NCI-H2196 treated with DMSO at 0.1 percent for 48 hours (cell line): ENCODE measurements around the gene HM13.
"Not testable (repeated sequence)": the region's sequence is repeated elsewhere in the genome, so short reads cannot be mapped to it uniquely, and the experiment has no call there.

Experiments
- DNase-seq: peaks from one replicate; lab custom pipeline; 2025; ENCODE audit not compliant: unreplicated experiment; lab: John Stamatoyannopoulos, UW

The HM13 gene

DNA sequence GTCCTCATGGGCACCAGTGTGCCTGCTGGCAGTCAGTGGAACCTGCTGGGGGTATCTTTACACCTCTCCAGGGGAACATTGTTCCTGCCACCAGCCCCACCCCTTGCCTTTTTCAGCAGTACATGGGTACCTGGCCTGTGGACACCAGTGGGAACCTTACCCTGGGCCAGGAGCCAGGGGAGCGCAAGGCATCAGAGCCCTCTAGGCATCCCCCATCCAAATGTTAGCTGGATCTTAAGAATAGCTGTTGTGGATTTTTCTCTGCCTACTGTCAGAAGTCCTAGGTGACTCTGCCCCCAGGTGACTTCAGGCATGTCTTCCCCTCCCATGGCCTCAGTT, 52.0 kb downstream of the HM13 start:
- DNase-seq: no peak

DNA sequence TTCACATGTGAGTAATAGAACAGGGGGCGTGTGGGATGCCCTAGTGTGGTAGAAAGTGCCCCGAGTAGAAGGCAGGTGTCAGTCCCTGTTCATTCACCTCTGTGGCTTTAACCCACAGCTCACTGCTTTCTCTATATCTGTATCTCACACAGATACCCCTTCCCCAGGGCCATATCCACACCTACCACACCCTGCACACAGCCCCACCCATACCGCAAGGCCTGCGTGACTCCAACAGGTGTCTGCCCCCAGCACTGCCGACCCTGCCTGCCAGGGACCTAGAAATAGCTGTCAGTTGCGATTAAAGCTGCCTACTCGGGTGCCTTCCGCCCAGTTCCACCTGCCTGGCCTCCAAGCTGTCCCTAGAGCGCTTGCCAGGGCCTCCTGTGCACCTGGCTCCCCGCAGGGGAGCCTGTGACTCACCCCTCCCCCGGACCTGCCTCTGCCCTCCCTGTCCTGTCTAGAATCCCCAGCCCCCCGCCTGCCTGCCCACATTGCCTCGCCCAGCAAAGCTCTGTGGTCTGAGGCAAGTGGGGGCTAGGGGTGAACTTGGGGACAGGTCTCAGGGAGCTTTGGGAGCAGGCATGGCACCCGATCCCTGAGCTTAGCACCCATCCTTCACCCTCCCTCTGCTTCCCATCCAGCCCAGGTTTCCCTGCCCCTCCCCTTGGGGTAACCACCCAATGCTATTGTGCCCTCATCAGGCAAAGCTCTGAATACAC, 52.6 kb downstream of the HM13 start:
- DNase-seq: peak; percentile 89

DNA sequence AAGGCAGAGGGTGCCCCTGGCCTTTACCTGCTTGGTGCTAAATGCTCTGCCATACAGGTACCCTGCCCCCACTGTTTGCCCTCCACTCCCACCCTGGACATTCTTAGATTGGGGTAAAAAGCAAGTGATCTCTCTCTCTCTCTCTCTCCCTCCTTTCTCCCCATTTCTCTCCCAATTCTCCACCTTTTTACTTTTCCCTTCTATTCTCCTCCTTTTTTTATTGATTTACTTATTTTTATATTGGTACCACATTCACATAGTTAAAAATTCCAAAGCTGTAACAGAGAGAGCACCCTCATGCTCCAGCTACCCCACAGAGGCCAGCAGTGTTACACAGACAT, 53.1 kb downstream of the HM13 start:
- DNase-seq: no peak

DNA sequence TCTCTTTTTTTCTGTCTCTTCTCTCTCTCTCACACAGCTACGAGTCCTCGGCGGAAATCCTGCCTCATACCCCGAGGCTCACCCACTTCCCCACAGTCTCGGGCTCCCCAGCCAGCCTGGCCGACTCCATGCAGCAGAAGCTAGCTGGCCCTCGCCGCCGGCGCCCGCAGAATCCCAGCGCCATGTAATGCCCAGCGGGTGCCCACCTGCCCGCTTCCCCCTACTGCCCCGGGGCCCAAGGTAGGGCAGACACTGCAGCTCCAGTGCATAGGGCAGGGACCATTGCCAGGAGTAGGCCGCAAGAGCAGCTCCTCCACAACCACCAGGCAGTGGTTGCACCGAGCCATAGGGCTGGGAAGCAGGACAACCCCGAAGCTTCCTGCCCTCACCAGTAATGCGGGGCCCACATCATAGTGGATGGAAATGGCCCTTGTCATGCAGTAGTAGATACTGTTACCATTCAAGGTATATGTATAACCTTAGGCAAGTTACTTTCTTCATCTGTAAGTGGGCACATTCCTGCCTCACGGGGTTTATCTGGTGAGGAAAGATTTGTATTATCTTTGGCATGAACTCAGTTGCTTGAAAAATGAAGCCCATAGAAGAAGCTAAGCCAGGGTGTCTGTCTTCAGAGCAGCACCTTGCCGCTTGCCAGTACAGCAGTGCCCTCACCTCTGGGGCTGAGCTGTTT, 53.9 kb downstream of the HM13 start:
- DNase-seq: no peak

DNA sequence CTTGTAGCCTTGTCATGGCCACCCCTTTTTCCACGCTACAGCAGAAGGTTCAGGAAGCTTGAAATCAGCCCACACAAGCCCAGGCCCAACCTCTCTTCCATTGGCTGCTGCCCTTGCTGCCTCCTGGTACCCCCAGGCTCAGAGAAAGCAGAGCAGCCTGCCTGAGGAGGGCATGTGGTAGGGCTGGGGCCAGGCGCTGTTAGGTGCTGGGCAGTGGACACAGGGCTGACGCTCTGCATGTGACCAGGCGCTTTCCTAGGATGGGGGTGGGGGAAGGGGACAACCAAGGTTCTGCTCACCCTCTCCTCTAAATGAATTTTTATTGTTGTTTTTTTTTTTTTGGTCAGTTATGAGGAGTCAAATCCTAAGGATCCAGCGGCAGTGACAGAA, 54.5 kb downstream of the HM13 start:
- DNase-seq: no peak

DNA sequence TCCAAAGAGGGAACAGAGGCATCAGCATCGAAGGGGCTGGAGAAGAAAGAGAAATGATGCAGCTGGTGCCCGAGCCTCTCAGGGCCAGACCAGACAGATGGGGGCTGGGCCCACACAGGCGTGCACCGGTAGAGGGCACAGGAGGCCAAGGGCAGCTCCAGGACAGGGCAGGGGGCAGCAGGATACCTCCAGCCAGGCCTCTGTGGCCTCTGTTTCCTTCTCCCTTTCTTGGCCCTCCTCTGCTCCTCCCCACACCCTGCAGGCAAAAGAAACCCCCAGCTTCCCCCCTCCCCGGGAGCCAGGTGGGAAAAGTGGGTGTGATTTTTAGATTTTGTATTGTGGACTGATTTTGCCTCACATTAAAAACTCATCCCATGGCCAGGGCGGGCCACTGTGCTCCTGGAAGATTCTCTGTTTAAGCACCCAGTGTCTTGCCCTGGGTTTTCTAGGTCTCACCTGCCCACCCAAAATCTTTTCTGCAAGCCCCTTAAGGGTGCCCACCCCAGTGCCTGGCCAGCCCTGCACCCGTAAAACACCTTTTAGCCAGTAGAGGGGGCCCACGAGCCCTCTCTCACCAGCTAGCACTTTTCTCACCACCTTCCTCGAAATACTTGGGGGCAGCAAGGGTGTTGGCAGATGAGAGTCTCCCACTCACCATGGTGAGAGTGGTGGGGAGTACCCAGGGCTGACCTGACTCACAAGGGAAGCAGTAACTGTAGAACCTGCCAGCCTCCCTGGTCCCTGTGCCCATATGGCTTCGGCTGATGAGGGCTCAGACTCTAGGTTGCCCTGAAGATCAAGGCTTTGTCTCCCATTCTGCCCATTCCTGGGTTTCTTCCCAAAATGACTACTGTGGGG, 55.1 kb downstream of the HM13 start:
- peak; percentile 33 for DNase-seq

DNA sequence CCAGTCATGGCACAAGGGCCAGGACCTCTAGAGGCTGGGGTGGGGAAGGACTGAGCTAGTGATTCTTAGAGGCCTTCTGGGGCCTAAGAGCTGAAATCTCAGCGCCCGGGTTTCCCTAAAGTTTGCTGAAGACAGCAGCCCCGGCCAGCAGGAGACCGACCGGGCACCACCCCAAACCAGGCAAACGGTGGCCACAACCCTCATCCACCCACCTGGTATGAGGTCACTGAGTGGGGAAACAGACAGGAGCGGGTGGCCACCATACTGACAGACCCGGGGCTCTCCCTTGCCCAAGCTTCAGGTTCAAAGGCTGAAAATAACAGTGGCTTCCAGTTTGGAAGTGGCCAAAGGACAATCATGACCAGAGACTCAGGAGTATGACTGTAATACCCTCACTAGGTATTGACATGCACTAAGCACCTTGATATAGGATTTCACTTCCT, 55.8 kb downstream of the HM13 start:
- DNase-seq: no peak

DNA sequence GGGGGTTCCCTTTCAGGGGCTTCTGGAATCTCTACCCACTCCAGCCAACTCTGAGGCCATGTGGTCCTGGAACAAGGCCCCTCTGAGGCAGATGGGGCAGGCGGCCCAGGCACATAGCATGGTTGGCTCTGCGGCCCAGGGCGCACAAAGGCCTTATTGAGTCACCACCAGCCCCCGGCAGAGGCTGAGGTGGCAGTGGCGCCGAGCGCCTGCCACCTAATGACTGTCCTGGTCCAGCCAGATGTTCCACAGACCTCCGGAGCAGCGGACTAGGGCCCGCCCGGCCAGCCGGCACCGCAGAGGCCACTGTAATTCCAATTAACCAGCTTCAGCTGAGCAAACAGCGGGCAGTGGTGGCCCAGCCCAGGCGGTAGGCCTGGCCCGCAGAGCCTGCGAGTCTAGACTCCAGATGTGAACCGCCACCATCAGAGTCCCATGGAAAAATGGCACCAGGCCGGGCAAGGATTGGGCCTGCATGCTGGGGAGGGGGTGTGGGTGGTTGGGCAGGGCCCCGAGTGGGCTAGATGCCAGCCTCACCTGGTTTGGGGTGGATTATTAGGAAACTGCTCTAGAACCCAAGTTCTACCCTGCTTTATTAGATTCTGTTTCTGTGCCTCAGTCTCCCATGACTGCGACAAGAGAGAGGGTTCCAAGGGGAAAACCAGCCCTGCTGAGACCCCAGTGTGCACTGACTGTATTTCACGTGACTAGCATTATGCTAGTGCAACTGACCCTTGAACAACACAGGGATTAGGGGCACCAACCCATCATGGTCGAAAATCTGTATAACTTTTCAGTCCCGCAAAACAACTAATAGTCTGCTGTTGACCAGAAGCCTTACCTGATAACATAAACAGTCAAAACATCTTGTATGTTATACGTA, 56.7 kb downstream of the HM13 start:
- no peak for DNase-seq

DNA sequence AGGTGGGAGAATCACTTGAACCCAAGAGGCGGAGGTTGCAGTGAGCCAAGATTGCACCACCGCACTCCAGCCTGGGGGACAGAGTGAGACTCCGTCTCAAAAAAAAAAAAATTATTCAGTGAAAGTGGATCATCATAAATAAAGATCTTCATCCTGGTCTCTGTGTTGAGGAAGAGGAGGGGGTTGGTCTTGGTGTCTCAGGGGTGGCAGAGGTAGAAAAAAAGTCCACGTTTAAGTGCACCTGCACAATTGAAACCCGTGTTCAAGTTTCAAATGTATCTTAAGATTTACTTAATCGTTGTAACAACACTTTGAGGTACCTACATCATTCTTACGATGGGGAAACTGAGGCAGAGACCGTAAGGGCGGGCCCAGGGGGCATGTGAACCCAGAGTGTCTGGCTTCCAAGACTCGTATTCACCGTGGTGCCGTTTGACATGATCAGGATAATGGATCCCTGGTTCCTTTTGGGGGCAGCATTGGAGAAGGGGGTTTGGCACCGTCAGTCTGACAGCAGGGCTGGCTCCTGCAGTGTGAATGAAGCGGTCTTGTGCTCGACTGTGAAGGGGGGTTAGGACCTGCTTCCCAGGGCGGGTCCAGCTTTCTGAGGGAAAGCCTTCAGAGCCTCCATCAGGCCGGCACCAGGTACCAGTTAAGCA, 57.9 kb downstream of the HM13 start:
- DNase-seq: no peak

DNA sequence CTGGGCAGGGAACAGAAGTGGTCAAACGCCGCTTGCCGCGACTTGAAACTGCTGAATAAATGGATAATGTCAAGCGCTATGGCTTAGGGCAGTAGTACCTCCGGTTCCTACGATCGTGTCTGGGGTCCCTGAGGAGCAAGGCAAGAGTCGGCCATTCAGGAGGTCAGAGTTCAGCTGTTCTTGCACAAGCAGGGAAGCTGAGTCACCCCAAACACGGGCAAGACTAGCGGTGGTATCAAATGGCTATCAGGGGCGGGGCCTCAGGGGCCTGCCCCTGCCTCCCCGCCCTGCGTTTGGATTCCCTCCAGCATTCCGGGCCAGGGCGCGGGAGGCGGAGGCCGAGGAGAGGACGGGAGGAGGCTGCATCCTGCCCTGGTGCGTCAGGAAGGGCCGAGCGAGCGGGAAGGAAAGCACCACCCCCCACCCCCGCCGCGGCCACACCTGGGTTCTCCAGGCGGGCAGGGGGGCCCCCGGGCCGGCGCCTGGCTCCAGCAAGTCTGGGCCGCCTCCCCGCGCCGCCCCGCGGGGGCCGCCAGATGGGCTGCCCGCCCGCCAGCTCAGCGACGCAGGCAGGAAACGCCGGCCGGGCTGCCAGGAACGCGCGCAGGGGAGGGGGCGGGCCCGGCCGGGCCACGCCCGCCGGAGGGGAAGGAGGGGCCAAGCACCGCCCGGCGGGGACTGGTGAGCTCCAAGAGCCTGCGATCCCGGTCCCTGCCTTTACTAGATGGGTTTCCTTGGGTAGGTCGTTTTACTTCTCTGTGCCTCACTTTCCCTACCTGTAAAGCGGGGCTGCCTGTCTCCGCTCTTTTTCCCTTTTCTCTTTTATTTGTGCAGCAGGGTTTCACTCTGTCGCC, 58.7 kb downstream of the HM13 start:
- peak; percentile 100 for DNase-seq

DNA sequence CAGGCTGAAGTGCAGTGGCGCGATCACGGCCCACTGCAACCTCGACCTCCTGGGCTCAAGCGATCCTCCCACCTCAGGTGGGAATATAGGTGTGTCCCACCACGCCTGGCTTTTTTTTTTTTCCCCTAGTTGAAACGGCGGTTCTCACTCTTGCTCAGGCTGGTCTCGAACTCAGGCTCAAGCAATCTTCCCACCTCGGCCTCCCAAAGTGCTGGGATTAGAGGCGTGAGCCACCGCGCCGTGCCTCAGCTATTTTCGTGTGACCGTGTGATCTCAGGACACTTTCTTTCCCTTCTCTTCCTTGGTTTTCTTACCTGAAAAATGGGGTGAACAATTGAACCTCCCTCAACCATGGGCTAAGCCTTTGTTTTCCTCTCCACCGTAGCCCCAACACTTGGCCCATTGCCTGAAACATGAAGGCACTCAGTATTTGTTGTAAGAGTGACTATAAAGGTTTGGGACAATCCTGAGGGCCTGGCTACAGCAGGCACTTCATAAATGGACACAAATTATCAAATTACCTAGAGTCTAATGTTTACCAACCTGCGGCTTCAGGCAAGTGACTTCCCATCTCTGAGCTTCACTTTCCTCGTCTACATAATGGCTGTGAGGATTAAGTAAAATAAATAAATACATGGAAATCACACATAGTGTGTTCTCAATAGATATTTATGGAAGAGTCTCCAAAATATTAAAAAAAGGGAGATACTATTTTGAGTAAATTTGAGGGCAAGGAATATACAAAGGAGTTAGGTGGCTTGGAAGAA, 59.5 kb downstream of the HM13 start:
- peak; percentile 91 for DNase-seq

DNA sequence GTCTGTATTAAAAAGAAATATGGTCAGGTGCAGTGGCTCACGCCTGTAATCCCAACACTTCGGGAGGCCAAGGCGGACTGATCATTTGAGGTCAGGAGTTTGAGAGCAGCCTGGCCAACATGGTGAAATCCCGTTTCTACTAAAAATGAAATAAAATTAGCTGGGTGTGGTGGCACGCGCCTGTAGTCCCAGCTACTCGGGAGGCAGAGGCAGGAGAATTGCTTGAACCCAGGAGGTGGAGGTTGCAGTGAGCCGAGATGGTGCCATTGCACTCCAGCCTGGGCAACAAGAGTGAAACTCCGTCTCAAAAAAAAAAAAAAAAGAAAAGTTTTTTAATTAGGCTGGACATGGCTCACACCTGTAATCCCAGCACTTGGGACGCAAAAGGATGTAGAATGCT, 60.7 kb downstream of the HM13 start:
- DNase-seq: not testable (repeated sequence)

DNA sequence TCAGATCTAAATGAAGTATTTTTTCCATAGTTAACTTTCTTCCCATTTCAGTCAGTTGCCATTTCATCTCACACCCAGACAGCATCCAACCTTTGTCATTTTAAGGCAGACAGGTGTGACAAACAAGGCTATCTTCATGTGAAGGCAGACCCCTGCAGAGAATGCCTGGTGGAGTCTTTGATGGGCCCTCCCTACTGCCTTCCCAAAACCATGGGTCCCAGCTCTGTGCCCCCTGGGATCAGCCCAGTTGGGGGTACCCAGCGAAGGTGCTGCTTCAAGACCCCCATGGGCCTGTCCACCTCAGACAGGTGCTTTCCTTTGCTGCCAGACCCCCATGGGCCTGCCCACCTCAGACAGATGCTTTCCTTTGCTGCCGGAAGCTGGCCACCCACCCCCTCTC, 62.5 kb downstream of the HM13 start:
- DNase-seq: no peak

DNA sequence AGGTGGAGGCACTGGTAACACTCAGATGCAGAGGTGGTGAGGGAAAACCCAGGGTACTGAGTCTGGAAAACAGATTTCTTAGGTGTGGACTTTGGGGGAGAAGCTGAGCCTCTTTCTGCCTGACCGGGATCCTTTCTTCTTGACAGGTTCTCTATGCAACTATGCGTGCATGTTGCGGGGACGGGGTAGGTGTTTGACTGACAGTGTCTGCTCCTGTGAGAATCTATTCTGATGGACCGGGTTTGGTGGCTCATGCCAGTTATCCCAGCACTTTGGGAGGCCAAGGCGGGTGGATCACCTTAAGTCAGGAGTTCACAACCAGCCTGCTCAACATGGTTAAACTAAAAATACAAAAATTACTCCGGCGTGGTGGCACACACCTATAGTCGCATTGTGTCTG, 63.0 kb downstream of the HM13 start:
- DNase-seq: no peak

DNA sequence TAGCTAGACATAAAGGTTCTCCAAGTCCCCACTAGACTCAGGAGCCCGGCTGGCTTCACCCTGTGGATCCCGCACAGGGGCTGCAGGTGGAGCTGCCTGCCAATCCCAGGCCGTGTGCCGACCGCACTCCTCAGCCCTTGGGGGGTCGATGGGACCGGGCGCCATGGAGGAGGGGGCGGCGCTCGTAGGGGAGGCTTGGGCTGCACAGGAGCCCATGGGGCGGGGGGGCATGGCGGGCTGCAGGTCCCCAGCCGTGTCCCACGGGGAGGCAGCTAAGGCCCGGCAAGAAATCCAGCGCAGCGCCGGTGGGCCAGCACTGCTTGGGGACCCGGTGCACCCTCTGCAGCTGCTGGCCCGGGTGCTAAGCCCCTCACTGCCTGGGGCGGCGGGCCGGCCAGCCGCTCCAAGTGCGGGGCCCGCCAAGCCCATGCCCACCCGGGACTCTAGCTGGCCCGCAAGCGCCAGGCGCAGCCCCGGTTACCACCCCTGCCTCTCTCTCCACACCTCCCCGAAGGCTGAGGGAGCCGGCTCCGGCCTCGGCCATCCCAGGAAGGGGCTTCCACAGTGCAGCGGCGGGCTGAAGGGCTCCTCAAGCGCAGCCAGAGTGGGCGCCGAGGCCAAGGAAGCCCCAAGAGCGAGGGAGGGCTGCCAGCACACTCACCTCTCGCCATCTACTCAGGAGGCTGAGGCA, 64.4 kb downstream of the HM13 start:
- DNase-seq: no peak

DNA sequence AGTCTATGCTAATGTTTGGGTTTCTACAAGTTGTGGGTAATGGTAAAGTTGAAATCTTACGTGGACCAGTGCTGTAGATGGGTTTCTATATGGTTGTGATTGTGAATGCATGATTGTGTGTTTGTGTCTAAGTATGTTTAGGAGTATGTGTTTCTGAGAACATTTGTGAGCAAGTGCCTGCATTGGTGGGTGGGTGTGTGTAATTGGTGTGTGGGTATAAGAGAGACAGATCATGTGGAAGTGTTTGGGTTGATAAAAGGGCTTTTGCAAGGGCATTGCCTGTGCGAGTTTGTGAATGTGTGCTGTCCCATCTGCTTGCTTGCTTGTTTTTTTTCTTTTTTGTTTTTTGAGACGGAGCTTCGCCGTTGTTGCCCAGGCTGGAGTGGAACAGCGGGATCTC, 65.0 kb downstream of the HM13 start:
- DNase-seq: no peak

DNA sequence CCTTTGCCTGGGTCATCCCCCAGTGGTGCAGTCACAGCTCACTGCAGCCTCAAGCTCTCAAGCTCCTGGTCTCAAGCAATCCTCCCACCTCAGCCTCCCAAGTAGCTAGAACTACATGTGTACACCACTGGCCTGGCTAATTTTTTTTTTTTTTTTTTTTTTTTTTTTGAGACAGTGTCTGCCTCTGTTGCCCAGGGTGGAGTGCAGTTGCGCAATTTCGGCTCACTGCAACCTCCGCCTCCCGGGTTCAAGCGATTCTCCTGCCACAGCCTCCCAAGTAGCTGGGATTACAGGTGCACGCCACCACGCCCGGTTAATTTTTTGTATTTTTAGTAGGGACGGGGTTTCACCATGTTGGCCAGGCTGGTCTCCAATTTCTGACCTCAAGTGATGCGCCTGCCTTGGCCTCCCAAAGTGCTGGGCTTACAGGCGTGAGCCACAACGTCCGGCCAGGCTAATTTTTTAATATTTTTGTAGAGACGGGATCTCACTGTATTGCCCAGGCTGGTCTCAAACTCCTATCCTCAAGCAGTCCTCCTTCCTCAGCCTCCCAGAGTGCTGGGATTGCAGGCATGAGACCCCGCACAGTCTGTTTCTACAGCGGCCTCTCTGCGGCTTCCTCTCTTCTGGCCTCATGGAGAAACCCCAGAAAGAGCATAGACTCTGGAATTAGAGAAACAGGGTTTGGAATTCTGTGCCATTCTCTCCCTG, 65.9 kb downstream of the HM13 start:
- DNase-seq: not testable (repeated sequence)

DNA sequence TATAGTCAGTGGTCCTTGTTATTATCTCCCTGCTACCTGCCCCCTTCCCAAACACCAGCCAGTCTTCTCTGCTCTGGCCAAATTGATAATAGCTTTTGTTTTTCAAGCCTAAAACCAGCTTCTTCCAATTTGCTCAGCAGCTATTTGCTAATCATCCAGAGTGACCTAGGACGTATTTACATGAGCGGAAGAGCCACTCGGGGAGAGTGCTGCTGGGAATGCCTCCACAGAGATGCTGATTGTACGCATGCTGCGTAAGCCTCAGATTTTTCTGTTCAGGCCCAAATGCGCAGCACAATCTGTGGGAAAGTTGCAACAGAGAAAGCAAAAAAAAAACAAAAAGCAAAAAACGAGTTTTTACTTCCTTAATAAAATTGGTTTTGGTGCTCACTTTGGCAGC, 66.5 kb downstream of the HM13 start:
- no peak for DNase-seq
